Measurements from ENCODE around the gene SHLD2. TPM values are rescaled to one million over a fixed set of nuclear protein-coding genes. Genes with fewer than 3 reads are reported as not detected.

The SHLD2 gene
- total and polyA plus RNA-seq, 9 donors, result 11.5 to 32.3 (median 24.8) TPM

- intact Hi-C loops (cut with DNase I), result no loop called here
- H3K4me3 ChIP-seq, result no peak overlapping the region
- WGBS, 3 donors, result 73 to 83% (median 77%) methylated on average over 7 of the region's 7 CpGs
- no peaks in the 10 kb centered on the region for H3K36me3 ChIP-seq
- TF ChIP-seq CTCF (IDR thresholded peaks at IDR 0.05), result no peak
- no peak for TF ChIP-seq POLR2A (IDR thresholded peaks at IDR 0.05)
- no peak for TF ChIP-seq EP300 (IDR thresholded peaks at IDR 0.05)
- H3K9me3 ChIP-seq, result no peaks in the 10 kb centered on the region
- DNase-seq, result no peak
- no peaks in the 10 kb centered on the region for H3K27me3 ChIP-seq
- no peak overlapping the region for H3K27ac ChIP-seq
- peaks cover 3% of the 10 kb centered on the region for H3K4me1 ChIP-seq (ENCODE audit: insufficient read depth)
Measured at GRCh38 chr10:87054373-87055295, 40.4 kb upstream of the SHLD2 start.

GRCh38 chr10:87058171-87058570 is 36.8 kb upstream of the SHLD2 start:
- no peak for DNase-seq
- intact Hi-C loops (cut with DNase I), result no loop called here
- Histone ChIP-seq H3K27me3 (no peaks in the 10 kb centered on the region), H3K36me3 (no peaks in the 10 kb centered on the region), H3K9me3 (no peaks in the 10 kb centered on the region), H3K27ac (no peak overlapping the region), H3K4me1 (ENCODE audit: insufficient read depth) (peaks cover 2% of the 10 kb centered on the region), H3K4me3 (no peak overlapping the region)
- 15 to 38% (median 34%) methylated on average over 1 of the region's 1 CpG for WGBS, 3 donors
- TF ChIP-seq CTCF (IDR thresholded peaks at IDR 0.05), result no peak
- no peak for TF ChIP-seq POLR2A (IDR thresholded peaks at IDR 0.05)
- TF ChIP-seq EP300 (IDR thresholded peaks at IDR 0.05), result no peak

- no peak for DNase-seq
- Histone ChIP-seq H3K4me3 (no peak overlapping the region), H3K27me3 (no peaks in the 10 kb centered on the region), H3K27ac (no peak overlapping the region), H3K36me3 (no peaks in the 10 kb centered on the region), H3K4me1 (ENCODE audit: insufficient read depth) (no peaks in the 10 kb centered on the region), H3K9me3 (no peaks in the 10 kb centered on the region)
- intact Hi-C loops (cut with DNase I), result no loop called here
- 94 to 100% (median 94%) methylated on average over 1 of the region's 1 CpG for WGBS, 3 donors
- TF ChIP-seq CTCF (IDR thresholded peaks at IDR 0.05) (no peak), EP300 (IDR thresholded peaks at IDR 0.05) (no peak), POLR2A (IDR thresholded peaks at IDR 0.05) (no peak)
Measured at GRCh38 chr10:87059401-87059800, 35.6 kb upstream of the SHLD2 start.

GRCh38 chr10:87060280-87060928 is 34.6 kb upstream of the SHLD2 start:
- Histone ChIP-seq H3K9me3 (no peaks in the 10 kb centered on the region), H3K27me3 (no peaks in the 10 kb centered on the region), H3K27ac (no peak overlapping the region), H3K4me3 (no peak overlapping the region), H3K36me3 (no peaks in the 10 kb centered on the region), H3K4me1 (ENCODE audit: insufficient read depth) (no peaks in the 10 kb centered on the region)
- intact Hi-C loops (cut with DNase I), result no loop called here
- TF ChIP-seq EP300 (IDR thresholded peaks at IDR 0.05), result no peak
- no peak for TF ChIP-seq CTCF (IDR thresholded peaks at IDR 0.05)
- no peak for TF ChIP-seq POLR2A (IDR thresholded peaks at IDR 0.05)
- no peak for DNase-seq
- WGBS, 3 donors, result 91 to 97% (median 93%) methylated on average over 6 of the region's 6 CpGs

All from ovary (tissue), 9 donors.